ENCODE measurements around the gene RNF141. TPM values are rescaled to one million over a fixed set of nuclear protein-coding genes. Genes with fewer than 3 reads are reported as not detected.

The RNF141 gene
- total RNA-seq, 1 donor from 2014 or later, result 32.0 TPM

- Mint-ChIP-seq H3K27me3 (no peaks in the 10 kb centered on the region), H3K9me3 (ENCODE audit: low read depth) (no peaks in the 10 kb centered on the region), H3K4me3 (ENCODE audit: low read depth) (no peak overlapping the region), H3K27ac (no peak overlapping the region), H3K4me1 (ENCODE audit: low read depth) (no peaks in the 10 kb centered on the region), H3K36me3 (ENCODE audit: insufficient read depth) (no peaks in the 10 kb centered on the region)
- TF ChIP-seq CTCF (IDR thresholded peaks at IDR 0.05; ENCODE audit: unreplicated experiment), result no peak
- no peak for DNase-seq (ENCODE audit: low spot score, unreplicated experiment)
These were observed 34.5 kb upstream of the RNF141 start for GRCh38 chr11:10575346-10576034.

GRCh38 chr11:10573556-10573955 lies 32.6 kb upstream of the RNF141 start:
- no peak for DNase-seq (ENCODE audit: low spot score, unreplicated experiment)
- H3K27me3 Mint-ChIP-seq, result no peaks in the 10 kb centered on the region
- TF ChIP-seq CTCF (IDR thresholded peaks at IDR 0.05; ENCODE audit: unreplicated experiment), result no peak
- H3K4me1 Mint-ChIP-seq (ENCODE audit: low read depth), result no peaks in the 10 kb centered on the region
- no peak overlapping the region for H3K4me3 Mint-ChIP-seq (ENCODE audit: low read depth)
- no peak overlapping the region for H3K27ac Mint-ChIP-seq
- H3K9me3 Mint-ChIP-seq (ENCODE audit: low read depth), result no peaks in the 10 kb centered on the region
- H3K36me3 Mint-ChIP-seq (ENCODE audit: insufficient read depth), result no peaks in the 10 kb centered on the region

GRCh38 chr11:10573028-10573427 lies 32.0 kb upstream of the RNF141 start:
- Mint-ChIP-seq H3K4me3 (ENCODE audit: low read depth) (no peak overlapping the region), H3K9me3 (ENCODE audit: low read depth) (no peaks in the 10 kb centered on the region), H3K27me3 (no peaks in the 10 kb centered on the region), H3K4me1 (ENCODE audit: low read depth) (no peaks in the 10 kb centered on the region), H3K27ac (no peak overlapping the region), H3K36me3 (ENCODE audit: insufficient read depth) (no peaks in the 10 kb centered on the region)
- DNase-seq (ENCODE audit: low spot score, unreplicated experiment), result no peak
- TF ChIP-seq CTCF (IDR thresholded peaks at IDR 0.05; ENCODE audit: unreplicated experiment), result no peak

GRCh38 chr11:10572533-10572932 lies 31.5 kb upstream of the RNF141 start:
- no peaks in the 10 kb centered on the region for H3K9me3 Mint-ChIP-seq (ENCODE audit: low read depth)
- no peak overlapping the region for H3K27ac Mint-ChIP-seq
- no peak for DNase-seq (ENCODE audit: low spot score, unreplicated experiment)
- no peaks in the 10 kb centered on the region for H3K4me1 Mint-ChIP-seq (ENCODE audit: low read depth)
- no peak for TF ChIP-seq CTCF (IDR thresholded peaks at IDR 0.05; ENCODE audit: unreplicated experiment)
- no peaks in the 10 kb centered on the region for H3K27me3 Mint-ChIP-seq
- no peak overlapping the region for H3K4me3 Mint-ChIP-seq (ENCODE audit: low read depth)
- no peaks in the 10 kb centered on the region for H3K36me3 Mint-ChIP-seq (ENCODE audit: insufficient read depth)

- Mint-ChIP-seq H3K36me3 (ENCODE audit: insufficient read depth) (no peaks in the 10 kb centered on the region), H3K4me1 (ENCODE audit: low read depth) (no peaks in the 10 kb centered on the region), H3K4me3 (ENCODE audit: low read depth) (no peak within 1 kb of the TSS), H3K9me3 (ENCODE audit: low read depth) (no peaks in the 10 kb centered on the region), H3K27ac (no peak within 1 kb of the TSS), H3K27me3 (no peaks in the 10 kb centered on the region)
- no peak for TF ChIP-seq CTCF (IDR thresholded peaks at IDR 0.05; ENCODE audit: unreplicated experiment)
- DNase-seq (ENCODE audit: low spot score, unreplicated experiment), result no peak
These were observed 27.5 kb upstream of the RNF141 start, which contains the start of gene LYVE1 for GRCh38 chr11:10568486-10568941. Gene LYVE1 (minus strand): TSS chr11:10568665. CDS start chr11:10568532, 133 bp downstream.

Measured in progenitor cell of endocrine pancreas (in vitro differentiated cells).